IgD-negative memory B cell (primary cell): ENCODE data around the gene MGRN1. TPM values are rescaled to one million over a fixed set of nuclear protein-coding genes. Genes with fewer than 3 reads are reported as not detected.

Source experiments
- H3K27ac Mint-ChIP-seq, 3 donors: one replicate each; pipeline ENCODE4 v1.8.0; 2020 to 2022; ENCODE audit warnings: mild to moderate bottlenecking in 3 of 3, mixed read lengths in 3 of 3, moderate library complexity in 1 of 3
- H3K27me3 Mint-ChIP-seq: one replicate; pipeline ENCODE4 v1.8.0; 2021; ENCODE audit warnings: mixed read lengths
- H3K36me3 Mint-ChIP-seq: one replicate; pipeline ENCODE4 v1.8.0; 2020; ENCODE audit warnings: mild to moderate bottlenecking, mixed read lengths
- H3K4me1 Mint-ChIP-seq, 3 donors: one replicate each; pipeline ENCODE4 v1.8.0; 2020 to 2022; ENCODE audit warnings: mixed read lengths in 3 of 3, mild to moderate bottlenecking in 1 of 3
- H3K4me3 Mint-ChIP-seq, 4 donors: one replicate each; pipeline ENCODE4 v1.8.0; 2020 to 2022; ENCODE audit warnings: mild to moderate bottlenecking in 4 of 4, mixed read lengths in 4 of 4, moderate library complexity in 3 of 4
- H3K9me3 Mint-ChIP-seq, 3 donors: one replicate each; pipeline ENCODE4 v1.8.0; 2020 to 2021; ENCODE audit warnings: mixed read lengths in 3 of 3, mild to moderate bottlenecking in 1 of 3
- polyA plus RNA-seq: library from polyadenylated mRNA; unstranded; fragments of 300-500 nt; fragmentation: Illumina TruSeq; gene quantifications from one replicate; pipeline ENCODE4 v1.2.3, GENCODE V29; 2021

Gene MGRN1
- 8.5 TPM for polyA plus RNA-seq

DNA sequence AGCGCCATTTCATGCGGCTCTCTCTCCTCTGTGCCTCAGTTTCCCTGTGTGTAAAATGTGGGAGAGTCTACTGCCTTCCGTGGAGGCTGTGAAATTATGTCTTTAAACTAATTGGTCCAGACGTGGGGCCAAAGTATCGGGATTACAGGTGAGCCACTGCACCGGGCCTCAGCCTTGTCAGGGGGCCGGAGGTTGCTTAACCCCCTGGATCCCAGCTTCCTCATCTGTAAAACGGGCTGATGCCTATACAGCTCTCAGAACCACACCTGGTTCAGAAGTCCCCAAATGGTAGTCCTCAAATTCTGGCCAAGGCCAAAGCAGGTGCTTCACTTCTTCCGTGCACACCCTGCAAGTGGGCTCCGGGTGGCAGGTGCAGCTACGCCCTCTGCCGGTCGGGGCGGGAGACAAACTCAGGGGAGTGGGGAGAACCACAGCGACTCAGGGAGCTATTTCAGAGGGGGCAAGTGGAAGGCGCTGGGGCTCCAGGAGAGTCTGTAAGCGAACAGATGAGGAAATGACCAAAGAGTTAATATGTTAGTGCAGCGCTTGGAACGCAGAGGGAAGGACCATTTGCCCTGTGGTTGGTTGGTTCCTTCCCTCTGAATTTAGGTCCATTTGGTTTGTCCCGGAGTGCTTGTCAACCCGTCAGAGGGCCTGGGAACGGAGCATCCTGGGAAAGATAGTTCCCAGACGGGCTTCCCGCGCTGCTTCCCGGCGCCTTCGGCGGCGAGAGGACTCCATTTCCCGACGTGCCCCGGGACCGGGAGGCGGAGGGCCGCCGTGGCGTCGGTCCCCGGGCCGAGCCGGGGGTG lies at the start of gene MGRN1:
Gene MGRN1, plus strand, starts transcription at position 812 of the 812 bp plus-strand sequence. CDS start 135 bp downstream, outside the sequence.
- peak within 1 kb of the TSS; percentile 95 to 100 (median 97) for H3K27ac Mint-ChIP-seq
- H3K36me3 Mint-ChIP-seq, result no peaks in the 10 kb centered on the region
- H3K4me1 Mint-ChIP-seq, result peaks cover 12 to 32% (median 28%) of the 10 kb centered on the region in 3 donors
- peak within 1 kb of the TSS; percentile 88 to 99 (median 94) for H3K4me3 Mint-ChIP-seq
- no peaks in the 10 kb centered on the region for H3K27me3 Mint-ChIP-seq
- H3K9me3 Mint-ChIP-seq, result no peaks in the 10 kb centered on the region

DNA sequence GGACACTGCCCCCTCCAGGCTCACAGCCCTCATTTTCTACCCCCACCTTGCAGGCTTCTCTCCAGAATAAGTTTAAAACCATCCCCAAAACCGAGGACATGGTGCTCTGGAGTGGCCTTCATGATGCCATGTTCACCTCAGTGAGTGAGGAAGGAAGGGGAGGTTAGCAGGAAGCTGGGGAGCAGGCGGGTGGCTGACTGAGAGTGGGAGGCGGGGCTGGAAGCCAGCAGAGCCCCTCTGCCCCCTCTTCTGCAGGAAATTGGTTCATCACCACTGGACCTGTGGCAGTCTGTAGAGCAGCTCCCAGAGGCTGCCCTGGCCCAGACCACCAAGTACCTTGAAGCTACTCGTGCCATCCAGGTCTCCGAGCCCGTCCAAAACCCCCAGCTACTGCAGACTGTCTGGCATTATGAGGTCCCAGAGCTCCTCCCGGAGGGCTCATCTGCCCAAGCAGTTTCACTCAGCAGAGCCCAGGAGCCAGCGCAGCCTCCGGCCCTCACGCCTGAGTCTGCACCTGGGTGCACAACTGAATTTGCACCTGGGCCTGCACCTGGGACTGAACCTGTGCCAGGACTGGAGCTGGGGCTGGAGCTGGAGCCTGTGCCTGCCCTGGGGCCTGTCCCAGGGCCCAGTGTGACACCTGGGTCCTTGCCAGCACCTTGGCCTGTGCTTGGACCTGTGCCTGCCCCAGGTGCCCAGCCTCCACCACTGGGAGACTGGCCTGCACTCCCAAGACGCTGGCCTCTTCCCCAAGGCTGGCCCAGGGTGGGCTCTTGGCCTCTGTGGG lies 49.5 kb upstream of the MGRN1 start:
- peaks cover 0 to under 1% (median 0%) of the 10 kb centered on the region in 3 donors for H3K4me1 Mint-ChIP-seq
- no peaks in the 10 kb centered on the region for H3K36me3 Mint-ChIP-seq
- H3K27me3 Mint-ChIP-seq, result no peaks in the 10 kb centered on the region
- H3K9me3 Mint-ChIP-seq, result no peaks in the 10 kb centered on the region
- H3K4me3 Mint-ChIP-seq, result no peak overlapping the region
- H3K27ac Mint-ChIP-seq, result no peak overlapping the region

- H3K9me3 Mint-ChIP-seq, result no peaks in the 10 kb centered on the region
- no peaks in the 10 kb centered on the region for H3K36me3 Mint-ChIP-seq
- no peaks in the 10 kb centered on the region for H3K4me1 Mint-ChIP-seq
- no peak overlapping the region for H3K27ac Mint-ChIP-seq
- H3K27me3 Mint-ChIP-seq, result no peaks in the 10 kb centered on the region
- H3K4me3 Mint-ChIP-seq, result no peak overlapping the region
Observed at GRCh38 chr16:4576008-4576407, 48.6 kb upstream of the MGRN1 start.

DNA sequence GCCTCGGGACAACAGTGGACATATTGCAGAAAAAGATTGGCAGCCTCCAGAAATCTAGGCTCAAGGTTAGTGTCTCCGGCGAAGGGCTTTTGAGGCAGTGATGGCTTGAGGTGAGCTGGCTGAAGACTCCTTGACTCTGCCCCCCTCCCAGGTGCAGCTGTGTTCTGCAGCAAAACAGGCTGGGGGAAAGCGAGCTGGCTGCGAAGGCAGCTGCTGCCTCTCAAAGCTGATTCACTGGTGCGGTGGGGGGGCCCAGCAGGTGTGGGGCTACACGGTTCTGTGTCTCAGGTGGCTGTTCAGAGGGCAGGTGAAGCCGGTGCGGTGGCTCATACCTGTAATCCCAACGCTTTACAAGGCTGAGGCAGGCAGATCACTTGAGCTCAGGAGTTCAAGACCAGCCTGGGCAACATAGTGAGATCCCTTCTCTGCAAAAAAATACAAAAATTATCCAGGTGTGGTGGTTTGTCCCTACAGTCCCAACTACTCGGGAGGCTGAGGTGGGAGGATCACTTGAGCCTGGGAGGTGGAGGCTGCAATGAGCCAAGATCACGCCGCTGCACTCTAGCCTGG lies 45.6 kb upstream of the MGRN1 start:
- H3K4me1 Mint-ChIP-seq, result no peaks in the 10 kb centered on the region
- no peaks in the 10 kb centered on the region for H3K9me3 Mint-ChIP-seq
- no peak overlapping the region for H3K27ac Mint-ChIP-seq
- H3K27me3 Mint-ChIP-seq, result no peaks in the 10 kb centered on the region
- H3K4me3 Mint-ChIP-seq, result no peak overlapping the region
- no peaks in the 10 kb centered on the region for H3K36me3 Mint-ChIP-seq

- Mint-ChIP-seq H3K4me1 (peaks cover 0 to 1% (median 0%) of the 10 kb centered on the region in 3 donors), H3K36me3 (no peaks in the 10 kb centered on the region), H3K27me3 (no peaks in the 10 kb centered on the region), H3K9me3 (no peaks in the 10 kb centered on the region), H3K27ac (no peak overlapping the region), H3K4me3 (no peak overlapping the region)
Observed at GRCh38 chr16:4580250-4580649, 44.4 kb upstream of the MGRN1 start.

- H3K4me1 Mint-ChIP-seq, result peaks cover 0 to 3% (median 3%) of the 10 kb centered on the region in 3 donors
- H3K4me3 Mint-ChIP-seq, result no peak overlapping the region
- H3K27ac Mint-ChIP-seq, result no peak overlapping the region
- peaks cover 14% of the 10 kb centered on the region for H3K27me3 Mint-ChIP-seq
- H3K36me3 Mint-ChIP-seq, result no peaks in the 10 kb centered on the region
- H3K9me3 Mint-ChIP-seq, result peaks cover 0 to 3% (median 2%) of the 10 kb centered on the region in 3 donors
Observed at GRCh38 chr16:4583906-4584305, 40.7 kb upstream of the MGRN1 start.

- Mint-ChIP-seq H3K4me1 (peaks cover 0 to 3% (median 3%) of the 10 kb centered on the region in 3 donors), H3K27ac (no peak overlapping the region), H3K9me3 (peaks cover 0 to 3% (median 2%) of the 10 kb centered on the region in 3 donors), H3K27me3 (peaks cover 14% of the 10 kb centered on the region), H3K4me3 (no peak overlapping the region), H3K36me3 (no peaks in the 10 kb centered on the region)
Observed at GRCh38 chr16:4586291-4586690, 38.3 kb upstream of the MGRN1 start.

GRCh38 chr16:4588386-4588785 lies 36.2 kb upstream of the MGRN1 start:
- Mint-ChIP-seq H3K4me3 (no peak overlapping the region), H3K9me3 (peaks cover 0 to 3% (median 2%) of the 10 kb centered on the region in 3 donors), H3K36me3 (no peaks in the 10 kb centered on the region), H3K27me3 (peaks cover 16% of the 10 kb centered on the region), H3K27ac (no peak overlapping the region), H3K4me1 (peaks cover 0 to 3% (median 3%) of the 10 kb centered on the region in 3 donors)

- Mint-ChIP-seq H3K27ac (no peak overlapping the region), H3K36me3 (no peaks in the 10 kb centered on the region), H3K9me3 (peaks cover 0 to 3% (median 2%) of the 10 kb centered on the region in 3 donors), H3K27me3 (peaks cover 16% of the 10 kb centered on the region), H3K4me1 (peaks cover 0 to 3% (median 3%) of the 10 kb centered on the region in 3 donors), H3K4me3 (no peak overlapping the region)
Observed at GRCh38 chr16:4588961-4589360, 35.7 kb upstream of the MGRN1 start.

- peaks cover 0 to 3% (median 2%) of the 10 kb centered on the region in 3 donors for H3K9me3 Mint-ChIP-seq
- H3K4me3 Mint-ChIP-seq, result no peak overlapping the region
- H3K27me3 Mint-ChIP-seq, result peaks cover 10% of the 10 kb centered on the region
- no peaks in the 10 kb centered on the region for H3K36me3 Mint-ChIP-seq
- H3K27ac Mint-ChIP-seq, result no peak overlapping the region
- H3K4me1 Mint-ChIP-seq, result peaks cover 0 to 1% (median 0%) of the 10 kb centered on the region in 3 donors
Observed at GRCh38 chr16:4591191-4591590, 33.4 kb upstream of the MGRN1 start.

- Mint-ChIP-seq H3K36me3 (no peaks in the 10 kb centered on the region), H3K9me3 (peaks cover 0 to 3% (median 2%) of the 10 kb centered on the region in 3 donors), H3K27ac (no peak overlapping the region), H3K27me3 (peaks cover 6% of the 10 kb centered on the region), H3K4me3 (no peak overlapping the region), H3K4me1 (peaks cover 0 to 1% (median 0%) of the 10 kb centered on the region in 3 donors)
Observed at GRCh38 chr16:4591706-4592470, 32.7 kb upstream of the MGRN1 start.

DNA sequence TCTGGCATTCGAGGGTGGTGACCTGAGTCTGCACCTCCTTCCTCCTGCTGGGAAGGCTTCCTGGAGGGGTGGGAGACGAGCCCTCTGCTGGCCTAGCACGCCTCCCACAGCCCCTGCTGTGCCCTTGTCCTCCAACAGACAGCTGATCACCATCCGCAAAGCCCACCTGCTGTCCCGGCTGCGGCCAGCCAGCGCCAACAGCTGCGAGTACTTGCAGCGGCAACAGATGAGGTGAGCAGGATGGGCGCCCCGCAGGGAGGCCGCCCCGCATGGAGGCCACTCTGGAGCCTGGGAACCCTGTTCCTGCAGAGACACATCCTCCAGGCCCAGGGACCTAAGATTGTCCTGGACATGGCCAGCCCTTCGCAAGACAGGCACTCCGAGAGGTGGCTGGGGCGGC lies 31.5 kb upstream of the MGRN1 start:
- H3K4me1 Mint-ChIP-seq, result peaks cover 0 to 1% (median 0%) of the 10 kb centered on the region in 3 donors
- H3K4me3 Mint-ChIP-seq, result no peak overlapping the region
- peaks cover 5% of the 10 kb centered on the region for H3K27me3 Mint-ChIP-seq
- H3K27ac Mint-ChIP-seq, result no peak overlapping the region
- H3K36me3 Mint-ChIP-seq, result no peaks in the 10 kb centered on the region
- peaks cover 0 to 2% (median 1%) of the 10 kb centered on the region in 3 donors for H3K9me3 Mint-ChIP-seq

GRCh38 chr16:4594433-4595410 lies 29.9 kb upstream of the MGRN1 start:
- H3K27ac Mint-ChIP-seq, result no peak overlapping the region

More at GRCh38 chr16:4594433-4595410, 29.9 kb upstream of the MGRN1 start:
- Mint-ChIP-seq H3K36me3 (no peaks in the 10 kb centered on the region), H3K4me3 (no peak overlapping the region), H3K9me3 (no peaks in the 10 kb centered on the region), H3K27me3 (peaks cover 3% of the 10 kb centered on the region), H3K4me1 (peaks cover 0 to 1% (median 0%) of the 10 kb centered on the region in 3 donors)
